Upper lobe of right lung (tissue), 1 donor: ENCODE measurements around the gene CUL4B. TPM values are rescaled to one million over a fixed set of nuclear protein-coding genes. Genes with fewer than 3 reads are reported as not detected.
"Not testable (repeated sequence)": the region's sequence is repeated elsewhere in the genome, so short reads cannot be mapped to it uniquely, and the experiment has no call there.

Experiments
- ATAC-seq: fragments of 200-7000 bp; cut with Tn5 transposase; one replicate; pipeline ENCODE4 v1.9.1; 2020; ENCODE audit warnings: mild to moderate bottlenecking, moderate library complexity
- DNase-seq: peaks from one replicate; pipeline ENCODE4 v3.0.0-alpha.2; 2020
- H3K27ac ChIP-seq: fragments of 200-600 bp; one replicate; pipeline ENCODE4 v1.8.0; 2022
- H3K27me3 ChIP-seq: fragments of 200-600 bp; one replicate; pipeline ENCODE4 v1.8.0; 2022; ENCODE audit warnings: mild to moderate bottlenecking
- H3K36me3 ChIP-seq: fragments of 200-600 bp; one replicate; pipeline ENCODE4 v1.8.0; 2022
- H3K4me1 ChIP-seq: fragments of 200-600 bp; one replicate; pipeline ENCODE4 v1.8.0; 2022
- H3K4me3 ChIP-seq: fragments of 200-600 bp; one replicate; pipeline ENCODE4 v1.8.0; 2022; ENCODE audit warnings: mild to moderate bottlenecking
- H3K9me3 ChIP-seq: fragments of 200-600 bp; one replicate; pipeline ENCODE4 v1.8.0; 2022
- intact Hi-C: fragments of 100-400 bp; cut with DNase I; formaldehyde crosslinking; loops from one replicate; pipeline ENCODE4 v1.11.0; 2022
- total RNA-seq: library from RNA; stranded (reverse); fragmentation: NEBNext Ultra II Directional; extraction: Animal tissue kit (Norgen Biotek cat#: 25700); gene quantifications from one replicate; pipeline ENCODE4 v1.2.1, GENCODE V29; 2021
- TF ChIP-seq, protein P1 (sequence below): fragments of 200-600 bp; IDR thresholded peaks from one replicate; pipeline ENCODE4 v1.8.0; 2022; ENCODE audit warnings: antibody characterized with exemption
- donor health status: DM: no; HTN: yes; CAD: no; lungs with severe emphysema.

CUL4B gene
- total RNA-seq, 1 donor from 2014 or later = 38.6 TPM

DNA sequence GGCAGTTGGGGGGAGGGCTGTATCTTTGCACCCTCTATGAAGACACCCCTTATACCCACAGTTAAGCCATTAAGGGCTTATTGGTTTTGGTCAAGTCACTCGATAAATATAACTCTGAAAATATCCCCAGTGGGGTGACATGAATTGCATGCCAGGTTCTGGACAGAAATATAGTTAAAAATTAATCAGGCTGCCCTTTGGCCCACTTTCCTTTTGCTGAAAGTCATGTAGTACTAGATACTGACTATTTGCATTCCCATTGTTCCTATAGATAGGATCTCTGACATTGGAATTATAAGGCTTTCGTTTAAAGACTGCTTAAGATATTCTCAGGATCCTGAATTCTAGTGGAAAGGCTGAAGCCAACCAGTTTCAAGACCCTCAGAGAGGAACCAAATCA is 48.1 kb downstream of the CUL4B start:
- Histone ChIP-seq H3K4me1 (no peaks in the 10 kb centered on the region), H3K36me3 (no peaks in the 10 kb centered on the region), H3K27me3 (no peaks in the 10 kb centered on the region), H3K4me3 (no peak overlapping the region), H3K27ac (no peak overlapping the region), H3K9me3 (no peaks in the 10 kb centered on the region)
- DNase-seq (no peak), ATAC-seq (no peak)
- TF ChIP-seq, protein P1, sequence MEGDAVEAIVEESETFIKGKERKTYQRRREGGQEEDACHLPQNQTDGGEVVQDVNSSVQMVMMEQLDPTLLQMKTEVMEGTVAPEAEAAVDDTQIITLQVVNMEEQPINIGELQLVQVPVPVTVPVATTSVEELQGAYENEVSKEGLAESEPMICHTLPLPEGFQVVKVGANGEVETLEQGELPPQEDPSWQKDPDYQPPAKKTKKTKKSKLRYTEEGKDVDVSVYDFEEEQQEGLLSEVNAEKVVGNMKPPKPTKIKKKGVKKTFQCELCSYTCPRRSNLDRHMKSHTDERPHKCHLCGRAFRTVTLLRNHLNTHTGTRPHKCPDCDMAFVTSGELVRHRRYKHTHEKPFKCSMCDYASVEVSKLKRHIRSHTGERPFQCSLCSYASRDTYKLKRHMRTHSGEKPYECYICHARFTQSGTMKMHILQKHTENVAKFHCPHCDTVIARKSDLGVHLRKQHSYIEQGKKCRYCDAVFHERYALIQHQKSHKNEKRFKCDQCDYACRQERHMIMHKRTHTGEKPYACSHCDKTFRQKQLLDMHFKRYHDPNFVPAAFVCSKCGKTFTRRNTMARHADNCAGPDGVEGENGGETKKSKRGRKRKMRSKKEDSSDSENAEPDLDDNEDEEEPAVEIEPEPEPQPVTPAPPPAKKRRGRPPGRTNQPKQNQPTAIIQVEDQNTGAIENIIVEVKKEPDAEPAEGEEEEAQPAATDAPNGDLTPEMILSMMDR = no peak
- intact Hi-C loops = no loop called here

DNA sequence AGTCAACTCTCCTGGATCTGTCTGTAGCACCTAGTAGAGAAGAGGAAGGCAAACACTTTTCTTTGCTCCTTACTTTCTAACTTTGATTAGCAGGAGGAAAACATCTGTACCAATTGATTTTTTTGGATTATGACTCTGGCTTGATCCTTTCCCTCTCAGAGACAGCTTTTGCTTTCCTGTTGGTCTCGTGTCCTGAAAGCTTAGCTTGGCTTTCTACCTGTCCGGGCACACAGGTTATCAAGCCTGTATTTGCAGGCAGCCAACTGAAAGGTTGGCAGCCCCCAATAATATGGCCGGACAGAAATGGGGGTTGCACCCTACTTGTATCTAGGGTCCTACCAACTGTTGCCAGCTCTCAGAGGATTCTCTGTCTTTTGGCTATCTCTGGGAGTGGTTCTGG is 48.5 kb downstream of the CUL4B start:
- Histone ChIP-seq H3K4me3 (no peak overlapping the region), H3K9me3 (no peaks in the 10 kb centered on the region), H3K27ac (no peak overlapping the region), H3K27me3 (no peaks in the 10 kb centered on the region), H3K36me3 (no peaks in the 10 kb centered on the region), H3K4me1 (no peaks in the 10 kb centered on the region)
- TF ChIP-seq, protein P1 = no peak
- no peak for ATAC-seq
- no peak for DNase-seq
- intact Hi-C loops = no loop called here

DNA sequence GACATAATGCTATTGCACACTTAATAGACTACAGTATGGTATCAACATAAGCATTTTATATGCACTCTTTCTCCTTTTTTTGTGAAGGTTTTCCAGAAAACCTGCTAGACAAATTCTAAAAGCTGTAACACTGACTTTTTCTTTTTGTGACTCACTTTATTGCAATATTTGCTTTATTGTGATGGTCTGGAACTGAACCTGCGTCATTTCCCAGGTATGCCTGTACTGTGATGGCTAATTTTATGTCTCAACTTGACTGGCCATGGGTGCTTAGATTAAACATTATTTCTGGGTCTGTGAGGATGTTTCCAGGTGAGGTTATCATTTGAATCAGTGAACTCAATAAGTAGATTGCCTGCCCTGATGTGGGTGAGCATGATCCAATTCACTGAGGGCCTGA is 56.2 kb downstream of the CUL4B start:
- Histone ChIP-seq H3K27me3 (no peaks in the 10 kb centered on the region), H3K27ac (no peak overlapping the region), H3K4me1 (no peaks in the 10 kb centered on the region), H3K36me3 (no peaks in the 10 kb centered on the region), H3K4me3 (no peak overlapping the region), H3K9me3 (no peaks in the 10 kb centered on the region)
- TF ChIP-seq, protein P1 = no peak
- no peak for ATAC-seq
- no peak for DNase-seq
- intact Hi-C loops = no loop called here

GRCh38 chrX:120499301-120500072 is 61.3 kb downstream of the CUL4B start:
- H3K27ac ChIP-seq = no peak overlapping the region
- intact Hi-C loops = no loop called here
- TF ChIP-seq, protein P1 = no peak
- DNase-seq (no peak), ATAC-seq (no peak)
- no peak overlapping the region for H3K4me3 ChIP-seq
- H3K9me3 ChIP-seq = no peaks in the 10 kb centered on the region
- H3K4me1 ChIP-seq = no peaks in the 10 kb centered on the region
- no peaks in the 10 kb centered on the region for H3K36me3 ChIP-seq
- H3K27me3 ChIP-seq = no peaks in the 10 kb centered on the region

- H3K36me3 ChIP-seq, H3K4me3 ChIP-seq, H3K27ac ChIP-seq, H3K4me1 ChIP-seq, DNase-seq, H3K9me3 ChIP-seq, intact Hi-C loops, ATAC-seq, H3K27me3 ChIP-seq: not testable (repeated sequence)
Measured at GRCh38 chrX:120490119-120490518, 70.6 kb downstream of the CUL4B start.

- no peaks in the 10 kb centered on the region for H3K9me3 ChIP-seq
- no peaks in the 10 kb centered on the region for H3K27me3 ChIP-seq
- no peaks in the 10 kb centered on the region for H3K36me3 ChIP-seq
- DNase-seq = no peak
- TF ChIP-seq, protein P1 = no peak
- no peaks in the 10 kb centered on the region for H3K4me1 ChIP-seq
- no peak overlapping the region for H3K27ac ChIP-seq
- no peak overlapping the region for H3K4me3 ChIP-seq
- intact Hi-C loops = no loop called here
- no peak for ATAC-seq
Measured at GRCh38 chrX:120486786-120487185, 74.0 kb downstream of the CUL4B start.
